Measurements from ENCODE around the gene ICAM5. TPM values are rescaled to one million over a fixed set of nuclear protein-coding genes. Genes with fewer than 3 reads are reported as not detected.
"Not testable (repeated sequence)": the region's sequence is repeated elsewhere in the genome, so short reads cannot be mapped to it uniquely, and the experiment has no call there.

Gene ICAM5
- total RNA-seq, 1 experiment from 2014 or later: 0.56 TPM

GRCh38 chr19:10270616-10271394 lies 18.9 kb upstream of the ICAM5 start, which contains the start of gene ICAM1:
TSS of gene ICAM1 (plus strand) at chr19:10271120. CDS start at chr19:10271160, 40 bp downstream.
- DNase-seq (ENCODE audit: low spot score): peak; percentile 47

- DNase-seq (ENCODE audit: low spot score): no peak
Observed at GRCh38 chr19:10271543-10272086, 18.1 kb upstream of the ICAM5 start.

GRCh38 chr19:10274589-10274988 lies 15.2 kb upstream of the ICAM5 start:
- DNase-seq (ENCODE audit: low spot score): no peak

GRCh38 chr19:10277795-10278589 lies 11.8 kb upstream of the ICAM5 start:
- DNase-seq (ENCODE audit: low spot score): no peak

GRCh38 chr19:10278935-10279334 lies 10.8 kb upstream of the ICAM5 start:
- no peak for DNase-seq (ENCODE audit: low spot score)

GRCh38 chr19:10279737-10280442 lies 9.9 kb upstream of the ICAM5 start:
- no peak for DNase-seq (ENCODE audit: low spot score)

- not testable (repeated sequence) for DNase-seq (ENCODE audit: low spot score)
Observed at GRCh38 chr19:10282043-10282442, 7.7 kb upstream of the ICAM5 start.

GRCh38 chr19:10283301-10284064 lies 6.3 kb upstream of the ICAM5 start:
- no peak for DNase-seq (ENCODE audit: low spot score)

GRCh38 chr19:10284065-10284959 lies 5.4 kb upstream of the ICAM5 start:
- DNase-seq (ENCODE audit: low spot score): no peak

GRCh38 chr19:10284960-10285278 lies 4.8 kb upstream of the ICAM5 start:
- no peak for DNase-seq (ENCODE audit: low spot score)

- DNase-seq (ENCODE audit: low spot score): no peak
Observed at GRCh38 chr19:10285393-10285792, 4.4 kb upstream of the ICAM5 start.

- no peak for DNase-seq (ENCODE audit: low spot score)
Observed at GRCh38 chr19:10286803-10287737, 2.7 kb upstream of the ICAM5 start, which contains the start of gene ICAM4. TSS of gene ICAM4 (plus strand) at chr19:10286955. CDS start at chr19:10287013, 58 bp downstream.

GRCh38 chr19:10288662-10289166 lies 1.0 kb upstream of the ICAM5 start:
- DNase-seq (ENCODE audit: low spot score): peak; percentile 71

GRCh38 chr19:10289167-10289835 lies 451 bp upstream of the ICAM5 start:
- DNase-seq (ENCODE audit: low spot score): peak; percentile 53

- no peak for DNase-seq (ENCODE audit: low spot score)
Observed at GRCh38 chr19:10290357-10290875, 664 bp downstream of the ICAM5 start.

GRCh38 chr19:10290876-10291553 lies 1.3 kb downstream of the ICAM5 start:
- no peak for DNase-seq (ENCODE audit: low spot score)

- no peak for DNase-seq (ENCODE audit: low spot score)
Observed at GRCh38 chr19:10291554-10292205, 1.9 kb downstream of the ICAM5 start.
